ENCODE data around the gene KCNQ1. TPM values are rescaled to one million over a fixed set of nuclear protein-coding genes. Genes with fewer than 3 reads are reported as not detected.

The KCNQ1 gene
- total and polyA plus RNA-seq, 2 donors (not counting 3 experiments of a cell fraction or from before 2014, with no cell fraction given), result 0.07 to 0.09 TPM

DNA sequence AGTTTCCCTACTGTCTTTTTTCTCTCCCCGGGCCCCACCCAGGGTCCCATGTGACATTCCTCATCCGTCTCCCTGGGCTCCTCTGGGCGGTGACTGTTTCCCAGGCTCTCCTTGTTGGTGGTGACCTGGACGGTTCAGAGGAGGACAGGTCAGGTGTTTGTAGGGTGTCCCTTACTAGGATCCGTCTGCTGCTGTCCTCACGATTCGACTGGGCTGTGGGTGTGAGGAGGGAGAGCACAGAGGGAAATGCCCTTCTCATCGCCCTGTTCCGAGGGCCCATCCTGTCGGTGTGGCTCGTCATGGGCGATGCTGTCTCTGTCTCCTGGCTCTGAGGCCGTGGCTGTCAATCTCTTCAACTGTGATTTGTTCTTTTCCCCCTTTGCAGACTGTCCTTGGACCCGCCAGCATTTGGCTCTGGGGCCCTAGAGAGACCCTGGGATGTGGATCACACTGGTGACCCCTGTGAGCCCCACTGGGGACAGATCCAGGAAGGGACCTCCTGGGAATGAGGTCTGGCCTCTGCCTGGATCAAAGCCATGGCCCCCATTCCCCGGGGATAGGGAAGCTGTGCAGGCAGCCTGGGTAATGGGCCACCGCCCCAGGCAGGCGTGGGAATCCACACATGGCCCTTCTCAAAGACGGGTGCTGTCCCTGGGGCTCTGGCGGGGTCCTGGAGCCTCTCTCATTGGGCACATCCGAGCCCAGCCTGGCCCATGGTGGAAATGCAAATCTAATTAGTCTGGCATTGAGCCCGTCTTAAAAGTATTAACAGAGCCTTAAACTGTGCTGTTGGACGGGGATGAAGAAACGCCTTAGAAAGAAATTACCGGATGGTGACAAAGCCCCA is 301.8 kb downstream of the KCNQ1 start:
- Histone ChIP-seq H3K27ac (ENCODE audit: insufficient read depth, low read depth, low read length) (no peak overlapping the region), H3K36me3 (ENCODE audit: control insufficient read depth in 2 of 2, extremely low read depth in 1 of 2, insufficient read depth in 2 of 2, low read length in 2 of 2) (no peaks in the 10 kb centered on the region), H2AFZ (ENCODE audit: low read depth, low read length) (no peak overlapping the region), H3K9me1 (replicated peaks; ENCODE audit: control insufficient read depth, extremely low read depth, insufficient read depth, low read length) (no peaks in the 10 kb centered on the region), H3K9ac (replicated peaks; ENCODE audit: extremely low read depth, insufficient read depth, low read length) (no peak overlapping the region), H3K4me3 (replicated peaks in 1 of 3; ENCODE audit: insufficient read depth in 1 of 3, low read depth in 1 of 3, low read length in 3 of 3) (no peak overlapping the region), H4K20me1 (replicated peaks; ENCODE audit: control insufficient read depth, extremely low read depth, insufficient read depth, low read length) (no peaks in the 10 kb centered on the region), H3K79me2 (ENCODE audit: control insufficient read depth, insufficient read depth, low read length) (no peaks in the 10 kb centered on the region), H3K4me2 (ENCODE audit: insufficient read depth, low read length) (no peak overlapping the region), H3K9me3 (replicated peaks; ENCODE audit: control insufficient read depth, insufficient read depth, low read length) (no peaks in the 10 kb centered on the region), H3K27me3 (ENCODE audit: control insufficient read depth in 2 of 2, insufficient read depth in 2 of 2, low read length in 2 of 2) (no peaks in the 10 kb centered on the region), H3K4me1 (ENCODE audit: control insufficient read depth, extremely low read depth, insufficient read depth, low read length) (no peaks in the 10 kb centered on the region)
- no peak for DNase-seq (ENCODE audit: low read depth, low spot score)
- CTCF ChIA-PET, result no interaction called here
- TF ChIP-seq EZH2 (IDR thresholded peaks at IDR 0.05; ENCODE audit: borderline replicate concordance, low read depth, low read length, severe bottlenecking) (no peak), POLR2AphosphoS5 (IDR thresholded peaks at IDR 0.05; ENCODE audit: insufficient read depth, low read depth, low read length) (no peak), MYC (IDR thresholded peaks at IDR 0.05; ENCODE audit: low read depth, low read length) (no peak), GATA2 (IDR thresholded peaks at IDR 0.05; ENCODE audit: insufficient read depth, insufficient read length, low read depth, low read length) (no peak), FOS (IDR thresholded peaks at IDR 0.05; ENCODE audit: borderline replicate concordance, insufficient read depth, low read length) (no peak), JUN (IDR thresholded peaks at IDR 0.05; ENCODE audit: borderline replicate concordance, insufficient read depth, insufficient read length, low read depth) (no peak), POLR2A (IDR thresholded peaks at IDR 0.05; ENCODE audit: low read depth, low read length) (no peak)
- TF ChIP-seq, protein P1, sequence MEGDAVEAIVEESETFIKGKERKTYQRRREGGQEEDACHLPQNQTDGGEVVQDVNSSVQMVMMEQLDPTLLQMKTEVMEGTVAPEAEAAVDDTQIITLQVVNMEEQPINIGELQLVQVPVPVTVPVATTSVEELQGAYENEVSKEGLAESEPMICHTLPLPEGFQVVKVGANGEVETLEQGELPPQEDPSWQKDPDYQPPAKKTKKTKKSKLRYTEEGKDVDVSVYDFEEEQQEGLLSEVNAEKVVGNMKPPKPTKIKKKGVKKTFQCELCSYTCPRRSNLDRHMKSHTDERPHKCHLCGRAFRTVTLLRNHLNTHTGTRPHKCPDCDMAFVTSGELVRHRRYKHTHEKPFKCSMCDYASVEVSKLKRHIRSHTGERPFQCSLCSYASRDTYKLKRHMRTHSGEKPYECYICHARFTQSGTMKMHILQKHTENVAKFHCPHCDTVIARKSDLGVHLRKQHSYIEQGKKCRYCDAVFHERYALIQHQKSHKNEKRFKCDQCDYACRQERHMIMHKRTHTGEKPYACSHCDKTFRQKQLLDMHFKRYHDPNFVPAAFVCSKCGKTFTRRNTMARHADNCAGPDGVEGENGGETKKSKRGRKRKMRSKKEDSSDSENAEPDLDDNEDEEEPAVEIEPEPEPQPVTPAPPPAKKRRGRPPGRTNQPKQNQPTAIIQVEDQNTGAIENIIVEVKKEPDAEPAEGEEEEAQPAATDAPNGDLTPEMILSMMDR (IDR thresholded peaks at IDR 0.05; ENCODE audit: extremely low read depth in 1 of 2, insufficient read depth in 1 of 2, low read depth in 1 of 2, low read length in 2 of 2), result no peak
- TF ChIP-seq, protein P2, sequence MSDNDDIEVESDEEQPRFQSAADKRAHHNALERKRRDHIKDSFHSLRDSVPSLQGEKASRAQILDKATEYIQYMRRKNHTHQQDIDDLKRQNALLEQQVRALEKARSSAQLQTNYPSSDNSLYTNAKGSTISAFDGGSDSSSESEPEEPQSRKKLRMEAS (IDR thresholded peaks at IDR 0.05; ENCODE audit: insufficient read depth, insufficient read length), result no peak
- POLR2A ChIA-PET, result no interaction called here
- no TSS peak for BruUV-seq (replicated peaks)
- dilution Hi-C loops (cut with MboI; ENCODE audit: extremely low pct_ligation_motif_present, low sequenced_read_pairs), result no loop called here
- no peak for FAIRE-seq
- intact Hi-C loops (cut with micrococcal nuclease), result no loop called here
